AG20443 (cell line): Measurements from ENCODE around the gene HLA-DQA2.
"Not testable (repeated sequence)": the region's sequence is repeated elsewhere in the genome, so short reads cannot be mapped to it uniquely, and the experiment has no call there.

Experiments
- DNase-seq: peaks from one replicate; pipeline ENCODE4 v3.0.0; 2012; ENCODE audit warnings: low spot score, mixed read lengths

The HLA-DQA2 gene

GRCh38 chr6:32741031-32741960, at the start of gene HLA-DQA2:
TSS of gene HLA-DQA2 (plus strand) at chr6:32741391. CDS start at chr6:32741444, 53 bp downstream.
- DNase-seq, result no peak

DNA sequence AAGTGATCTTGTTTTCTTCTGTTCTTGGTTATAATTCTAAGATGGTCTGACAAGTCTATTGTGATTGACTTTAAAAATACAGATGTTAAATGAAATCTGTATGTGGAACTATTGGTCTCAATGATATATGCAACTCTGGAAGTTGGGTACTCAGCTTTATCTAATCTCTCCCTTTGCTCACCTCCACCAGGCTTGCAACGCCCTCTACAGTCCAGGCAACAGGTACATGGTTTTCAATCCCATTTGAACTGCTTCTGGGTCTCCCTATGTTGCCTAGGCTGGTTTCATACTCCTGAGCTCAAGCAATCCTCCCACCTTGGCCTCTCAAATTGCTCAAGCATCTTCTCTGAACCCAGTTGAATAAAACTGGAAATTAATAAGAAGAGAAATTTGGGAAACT, 49.2 kb upstream of the HLA-DQA2 start:
- no peak for DNase-seq

- DNase-seq, result no peak
Observed at GRCh38 chr6:32697031-32697430, 44.2 kb upstream of the HLA-DQA2 start.

DNA sequence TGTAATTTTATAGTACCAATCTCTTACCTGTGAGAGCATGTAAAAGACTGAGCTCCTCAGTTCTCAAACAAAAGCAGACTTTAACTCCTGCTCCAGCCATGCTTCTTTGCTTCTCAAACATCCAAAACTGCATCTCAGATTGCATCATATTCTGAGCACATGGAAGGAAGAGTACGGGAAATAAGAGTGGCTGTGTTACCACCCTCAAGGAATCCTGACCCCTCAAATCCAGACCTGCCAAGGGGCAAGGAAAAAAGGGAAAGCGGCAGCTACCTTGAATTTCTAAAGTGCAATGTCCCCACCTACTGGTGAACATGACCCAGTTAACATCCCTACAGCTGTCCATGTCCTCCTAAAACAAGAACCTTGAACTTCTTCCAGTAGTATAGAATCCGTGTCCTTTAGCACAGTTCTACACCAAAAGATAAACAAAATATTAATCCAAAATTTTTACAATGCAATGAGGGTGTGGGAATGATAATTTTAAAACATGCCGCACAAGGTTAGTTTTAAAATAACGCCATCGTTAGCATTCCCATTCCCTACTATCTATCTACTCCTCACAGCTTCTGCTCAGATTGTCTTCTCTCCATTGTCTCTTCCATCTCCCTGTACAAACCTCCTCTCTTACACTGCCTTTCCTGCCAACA, 40.7 kb upstream of the HLA-DQA2 start:
- peak; percentile 61 for DNase-seq

GRCh38 chr6:32703347-32703746, 37.8 kb upstream of the HLA-DQA2 start:
- no peak for DNase-seq

- not testable (repeated sequence) for DNase-seq
Observed at GRCh38 chr6:32705164-32705563, 36.0 kb upstream of the HLA-DQA2 start.

- no peak for DNase-seq
Observed at GRCh38 chr6:32709625-32710024, 31.6 kb upstream of the HLA-DQA2 start.

GRCh38 chr6:32713241-32713640, 27.9 kb upstream of the HLA-DQA2 start:
- no peak for DNase-seq

DNA sequence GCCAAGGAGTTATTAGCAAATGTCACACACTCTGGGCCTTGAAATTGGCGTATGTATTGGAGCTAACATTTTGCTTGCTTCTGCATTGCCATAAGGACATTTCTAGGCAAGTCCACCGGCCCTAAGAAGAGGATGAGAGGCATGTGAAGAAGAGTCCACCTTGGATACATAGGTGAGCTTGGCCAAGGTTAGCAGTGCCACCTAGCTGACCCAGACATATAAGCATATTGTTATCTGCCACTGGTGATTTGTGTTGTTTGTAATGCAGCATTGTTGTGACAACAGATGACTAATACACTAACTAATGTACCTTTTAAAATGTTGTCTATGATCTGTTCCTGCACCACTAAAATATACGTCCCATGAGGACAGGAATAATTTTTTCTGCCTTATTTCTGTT, 24.8 kb upstream of the HLA-DQA2 start:
- DNase-seq, result no peak

DNA sequence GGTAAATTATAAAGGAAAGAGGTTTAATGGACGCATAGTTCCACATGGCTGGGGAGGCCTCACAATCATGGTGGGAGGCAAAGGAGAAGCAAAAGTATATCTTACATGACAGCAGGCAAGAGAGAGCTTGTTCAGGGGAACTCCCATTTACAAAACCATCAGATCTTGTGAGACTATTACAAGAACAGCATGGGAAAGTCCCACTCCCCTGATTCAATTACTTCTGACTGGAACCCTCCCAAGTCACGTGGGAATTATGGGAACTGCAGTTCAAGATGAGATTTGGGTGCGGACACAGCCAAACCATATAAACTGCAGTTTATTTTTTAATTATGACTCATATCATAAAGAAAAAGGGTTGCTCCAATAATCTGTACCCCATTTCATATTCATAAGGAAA, 22.3 kb upstream of the HLA-DQA2 start:
- DNase-seq, result no peak

GRCh38 chr6:32738126-32738525, 3.1 kb upstream of the HLA-DQA2 start:
- no peak for DNase-seq

DNA sequence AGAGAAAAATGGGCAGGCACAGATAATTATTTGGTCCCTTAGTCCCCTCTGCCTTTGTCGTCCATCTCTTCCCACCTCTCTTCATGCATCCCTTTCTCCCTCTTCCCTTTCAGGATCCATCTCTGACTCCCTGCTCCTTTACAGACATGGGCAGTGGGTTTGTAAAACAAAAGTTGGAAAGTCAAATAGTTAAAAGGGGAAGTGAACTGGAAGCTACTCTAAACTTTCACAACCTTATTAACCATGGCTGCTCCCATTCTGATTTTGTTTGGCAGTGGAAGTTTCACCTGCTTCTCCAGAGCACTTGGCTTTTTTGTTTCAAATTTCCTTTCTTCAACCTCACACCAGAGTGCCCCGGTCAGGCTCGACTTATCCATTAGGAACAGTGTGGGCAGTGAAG, 1.2 kb downstream of the HLA-DQA2 start:
- DNase-seq, result no peak

- DNase-seq, result no peak
Observed at GRCh38 chr6:32744776-32745175, 3.6 kb downstream of the HLA-DQA2 start.

- DNase-seq, result not testable (repeated sequence)
Observed at GRCh38 chr6:32745649-32746048, 4.5 kb downstream of the HLA-DQA2 start.

GRCh38 chr6:32752580-32752979, 11.4 kb downstream of the HLA-DQA2 start:
- DNase-seq, result no peak

DNA sequence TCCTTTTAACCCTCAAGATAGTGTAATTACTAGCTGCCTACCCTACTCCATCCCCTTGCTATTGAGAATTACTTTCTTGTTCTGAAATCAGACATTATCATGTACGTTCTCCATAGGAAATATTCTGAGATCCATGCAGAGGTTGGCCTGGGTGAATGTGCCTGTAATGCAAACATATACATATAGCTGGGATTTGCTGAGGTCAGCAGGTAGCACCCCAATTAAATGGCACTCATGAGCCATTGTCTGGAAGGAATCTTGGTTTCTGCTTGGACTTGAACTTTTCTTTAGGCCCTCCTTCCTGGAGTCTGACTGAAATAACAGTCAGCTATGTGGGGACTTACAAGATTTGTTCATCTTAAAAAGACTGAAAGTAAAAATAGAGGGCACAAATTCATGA, 18.5 kb downstream of the HLA-DQA2 start:
- DNase-seq, result no peak

- DNase-seq, result no peak
Observed at GRCh38 chr6:32761072-32761471, 19.9 kb downstream of the HLA-DQA2 start.

DNA sequence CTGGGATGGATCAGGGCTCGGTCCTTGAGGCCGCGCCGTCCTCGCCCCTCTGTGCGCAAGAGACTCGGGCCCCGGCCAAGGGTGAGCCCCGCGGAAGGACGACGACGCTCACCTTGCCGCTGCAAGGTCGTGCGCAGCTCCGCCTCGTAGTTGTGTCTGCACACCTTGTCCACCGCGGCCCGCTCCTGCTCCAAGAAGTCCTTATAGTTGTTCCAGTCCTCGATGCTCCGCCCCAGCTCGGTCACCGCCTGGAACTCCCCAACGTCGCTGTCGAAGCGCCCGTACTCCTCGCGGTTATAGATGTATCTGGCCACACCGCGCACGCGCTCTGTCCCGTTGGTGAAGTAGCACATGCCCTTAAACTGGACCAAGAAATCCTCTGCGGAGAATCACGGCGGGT, 20.4 kb downstream of the HLA-DQA2 start:
- DNase-seq, result no peak

GRCh38 chr6:32763421-32763820, 22.2 kb downstream of the HLA-DQA2 start, which contains the start of gene HLA-DQB2:
TSS of gene HLA-DQB2 (minus strand) at chr6:32763532. CDS start at chr6:32763470, 62 bp downstream.
- no peak for DNase-seq

DNA sequence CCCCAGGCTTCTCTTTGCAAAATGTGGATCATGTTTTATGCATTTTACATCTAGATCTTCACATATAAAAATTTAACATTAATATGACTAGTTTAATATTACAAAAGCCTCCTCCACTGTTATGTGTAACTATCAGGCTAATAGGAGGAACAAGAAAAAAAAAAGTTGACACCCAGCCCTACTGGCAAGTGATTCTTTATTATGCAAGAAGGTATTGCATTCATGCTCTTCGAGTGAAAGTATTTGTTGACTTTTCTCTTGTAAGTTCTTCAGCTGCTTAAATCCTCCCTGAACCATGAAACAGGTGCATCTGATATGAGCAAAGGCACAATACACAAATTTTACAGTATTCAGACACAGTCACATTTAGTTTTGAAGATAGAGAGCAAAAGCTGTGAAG, 22.9 kb downstream of the HLA-DQA2 start:
- no peak for DNase-seq

- no peak for DNase-seq
Observed at GRCh38 chr6:32772656-32773055, 31.5 kb downstream of the HLA-DQA2 start.

DNA sequence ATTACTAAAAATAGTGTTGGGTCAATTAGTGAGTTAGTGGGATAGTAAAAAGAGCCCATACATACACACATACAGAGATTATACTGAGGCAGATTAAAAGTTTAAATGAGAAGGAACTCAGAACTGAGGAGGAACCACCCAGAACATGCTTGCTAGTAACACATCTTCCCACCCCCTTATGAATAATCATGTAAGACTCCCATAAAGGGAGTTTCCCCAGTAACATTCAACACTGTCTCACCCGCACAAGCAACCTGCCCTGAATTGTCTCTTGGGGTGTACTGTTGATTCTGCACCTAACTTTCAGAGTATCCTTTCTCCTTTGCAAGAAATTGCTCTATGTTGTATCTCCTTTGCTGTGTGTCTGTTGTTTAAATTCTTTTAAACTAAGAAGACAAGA, 33.2 kb downstream of the HLA-DQA2 start:
- no peak for DNase-seq

DNA sequence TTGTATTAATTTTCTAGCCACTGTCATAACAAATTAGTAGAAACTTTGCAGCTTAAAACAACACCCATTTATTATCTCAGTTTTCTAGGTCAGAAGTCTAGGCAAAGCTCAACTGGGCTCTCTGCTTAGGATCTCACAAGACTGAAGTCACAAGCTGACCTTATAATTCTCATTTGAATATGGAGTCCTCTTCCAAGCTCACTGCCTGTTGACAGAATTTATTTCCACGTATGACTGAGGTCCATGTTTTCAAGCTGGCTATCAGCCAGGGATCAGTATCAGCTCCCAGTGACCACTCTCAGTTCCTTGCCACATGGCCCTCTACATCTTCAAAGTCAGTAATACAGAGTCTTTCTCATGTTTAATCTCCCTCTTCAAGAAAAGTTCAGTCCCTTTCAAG, 33.9 kb downstream of the HLA-DQA2 start:
- DNase-seq, result no peak
